ENCODE results near the gene DPYD. TPM values are rescaled to one million over a fixed set of nuclear protein-coding genes. Genes with fewer than 3 reads are reported as not detected.
A peak's percentile ranks its signal among the peaks of the same experiment; 100 is the strongest.

The DPYD gene
- total RNA-seq, 1 donor: 81.9 TPM

DNA sequence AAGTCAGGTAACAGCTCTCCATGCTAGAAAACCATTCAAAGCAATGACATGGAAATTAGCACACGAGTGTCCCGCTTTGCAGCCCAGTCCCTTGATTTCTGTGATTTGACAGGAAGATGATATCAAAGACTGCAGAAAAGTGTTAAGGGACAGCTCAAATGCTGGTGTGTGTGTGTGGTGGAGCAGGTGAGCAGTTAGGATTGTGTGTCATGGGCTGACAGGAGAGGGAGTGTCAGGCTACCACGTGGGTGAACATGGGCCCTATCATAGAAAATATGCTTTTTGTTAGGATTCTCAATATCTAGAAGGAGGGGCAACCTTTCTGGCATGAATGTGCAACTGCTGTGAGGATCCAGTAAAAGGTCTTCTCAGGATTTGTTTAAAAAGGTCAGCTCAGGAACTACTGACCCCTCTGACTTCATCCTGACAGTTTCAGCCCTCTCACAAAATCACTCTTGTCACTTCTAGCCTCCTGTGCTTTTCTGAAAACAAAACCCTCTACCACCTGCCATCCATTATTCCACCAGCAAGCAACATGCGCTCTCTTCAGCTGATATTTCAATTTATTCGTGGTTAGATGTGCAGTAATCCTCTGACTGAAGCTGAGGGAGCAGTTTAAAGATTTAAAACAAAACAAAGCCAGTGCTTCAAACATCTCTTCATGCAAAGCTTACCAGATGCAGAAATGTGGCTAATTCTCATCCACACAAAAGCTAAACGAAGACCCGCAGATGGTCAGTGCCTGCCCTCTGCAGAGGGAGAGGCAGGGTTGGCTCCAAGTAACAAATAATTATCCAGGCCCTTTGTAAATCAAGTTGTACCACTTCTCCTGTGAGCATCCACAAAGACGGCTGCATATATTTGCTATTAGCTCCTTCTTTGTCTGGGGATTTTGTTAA is 801.3 kb downstream of the DPYD start:
- no peak overlapping the region for H3K4me3 ChIP-seq (ENCODE audit: low read depth, low read length)
- TF ChIP-seq, protein P1, sequence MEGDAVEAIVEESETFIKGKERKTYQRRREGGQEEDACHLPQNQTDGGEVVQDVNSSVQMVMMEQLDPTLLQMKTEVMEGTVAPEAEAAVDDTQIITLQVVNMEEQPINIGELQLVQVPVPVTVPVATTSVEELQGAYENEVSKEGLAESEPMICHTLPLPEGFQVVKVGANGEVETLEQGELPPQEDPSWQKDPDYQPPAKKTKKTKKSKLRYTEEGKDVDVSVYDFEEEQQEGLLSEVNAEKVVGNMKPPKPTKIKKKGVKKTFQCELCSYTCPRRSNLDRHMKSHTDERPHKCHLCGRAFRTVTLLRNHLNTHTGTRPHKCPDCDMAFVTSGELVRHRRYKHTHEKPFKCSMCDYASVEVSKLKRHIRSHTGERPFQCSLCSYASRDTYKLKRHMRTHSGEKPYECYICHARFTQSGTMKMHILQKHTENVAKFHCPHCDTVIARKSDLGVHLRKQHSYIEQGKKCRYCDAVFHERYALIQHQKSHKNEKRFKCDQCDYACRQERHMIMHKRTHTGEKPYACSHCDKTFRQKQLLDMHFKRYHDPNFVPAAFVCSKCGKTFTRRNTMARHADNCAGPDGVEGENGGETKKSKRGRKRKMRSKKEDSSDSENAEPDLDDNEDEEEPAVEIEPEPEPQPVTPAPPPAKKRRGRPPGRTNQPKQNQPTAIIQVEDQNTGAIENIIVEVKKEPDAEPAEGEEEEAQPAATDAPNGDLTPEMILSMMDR (IDR thresholded peaks at IDR 0.05; ENCODE audit: insufficient read depth, low read length): no peak
- DNase-seq (ENCODE audit: low read depth): no peak

- TF ChIP-seq, protein P1 (IDR thresholded peaks at IDR 0.05; ENCODE audit: insufficient read depth, low read length): no peak
- no peak for DNase-seq (ENCODE audit: low read depth)
- H3K4me3 ChIP-seq (ENCODE audit: low read depth, low read length): no peak overlapping the region
Measured at GRCh38 chr1:97114842-97115241, 806.0 kb downstream of the DPYD start.

GRCh38 chr1:97112442-97112841 is 808.4 kb downstream of the DPYD start:
- no peak overlapping the region for H3K4me3 ChIP-seq (ENCODE audit: low read depth, low read length)
- no peak for DNase-seq (ENCODE audit: low read depth)
- TF ChIP-seq, protein P1 (IDR thresholded peaks at IDR 0.05; ENCODE audit: insufficient read depth, low read length): no peak

DNA sequence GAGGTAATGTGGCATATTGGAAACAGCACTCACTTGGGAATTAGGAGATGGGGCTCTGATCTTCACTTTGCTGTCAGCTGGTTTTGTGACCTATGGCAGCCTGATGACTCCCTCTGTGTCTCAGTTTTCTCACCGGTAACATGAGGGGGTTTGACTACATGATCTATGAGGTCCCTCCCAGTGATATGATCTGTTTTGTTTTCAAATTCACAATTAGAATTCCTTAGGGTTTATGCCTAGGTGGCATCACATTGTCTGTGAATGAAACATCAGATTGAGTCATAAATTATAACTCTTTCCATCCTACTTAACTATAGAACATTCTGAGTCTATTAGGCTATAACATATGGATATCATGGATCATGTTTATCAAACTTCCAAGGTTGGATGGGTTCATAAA is 812.7 kb downstream of the DPYD start:
- no peak overlapping the region for H3K4me3 ChIP-seq (ENCODE audit: low read depth, low read length)
- DNase-seq (ENCODE audit: low read depth): peak; percentile 12
- TF ChIP-seq, protein P1 (IDR thresholded peaks at IDR 0.05; ENCODE audit: insufficient read depth, low read length): no peak

DNA sequence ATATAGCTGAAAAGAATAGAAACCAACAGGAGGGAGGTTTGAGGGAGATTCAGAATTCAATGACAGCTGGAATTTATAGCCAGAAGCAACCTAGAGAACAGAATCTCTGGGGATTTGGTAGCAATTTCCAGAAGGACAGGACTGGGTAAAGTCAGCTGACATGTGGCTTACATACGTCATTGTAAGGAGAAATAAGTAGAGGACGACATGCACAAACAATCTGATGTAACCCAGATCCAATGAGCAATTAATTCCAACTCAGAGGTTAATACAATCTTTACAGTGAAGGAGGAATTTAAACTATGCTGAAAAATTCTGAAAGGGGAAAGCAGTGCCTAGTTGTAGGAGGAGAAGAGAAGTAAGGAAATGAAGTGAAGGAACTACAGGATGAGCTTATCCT is 815.3 kb downstream of the DPYD start:
- DNase-seq (ENCODE audit: low read depth): peak; percentile 63
- TF ChIP-seq, protein P1 (IDR thresholded peaks at IDR 0.05; ENCODE audit: insufficient read depth, low read length): no peak
- H3K4me3 ChIP-seq (ENCODE audit: low read depth, low read length): no peak overlapping the region

GRCh38 chr1:97101509-97101908 is 819.3 kb downstream of the DPYD start:
- no peak overlapping the region for H3K4me3 ChIP-seq (ENCODE audit: low read depth, low read length)
- TF ChIP-seq, protein P1 (IDR thresholded peaks at IDR 0.05; ENCODE audit: insufficient read depth, low read length): no peak
- DNase-seq (ENCODE audit: low read depth): no peak
